H1 (cell line): ENCODE measurements around the gene GPR150. TPM values are rescaled to one million over a fixed set of nuclear protein-coding genes. Genes with fewer than 3 reads are reported as not detected.

Source experiments
- BACH1 ChIP-seq: IDR thresholded peaks from 2 replicates; pipeline ENCODE4 v1.6.1; 2012; ENCODE audit warnings: low read length, improper control_type of control experiment
- EP300 ChIP-seq, 2 experiments: IDR thresholded peaks; 1 replicate in 1 of 2; 2 replicates in 1 of 2; pipeline ENCODE4 v1.6.1; 2011 to 2012; ENCODE audit warnings: low read depth in 2 of 2, low read length in 2 of 2, mild to moderate bottlenecking in 2 of 2, borderline replicate concordance in 1 of 2, inconsistent platforms in 1 of 2, moderate library complexity in 1 of 2
- JUN ChIP-seq: IDR thresholded peaks from 2 replicates; pipeline ENCODE4 v1.6.1; 2011; ENCODE audit warnings: low read depth, mild to moderate bottlenecking, improper control_type of control experiment, low read length
- RBBP5 ChIP-seq: IDR thresholded peaks from 2 replicates; pipeline ENCODE4 v1.7.1; 2012; ENCODE audit warnings: low read depth, mild to moderate bottlenecking, inconsistent platforms, low read length, moderate library complexity, borderline replicate concordance
- SIN3A ChIP-seq, 2 experiments: IDR thresholded peaks in 1 of 2; conservative IDR thresholded peaks in 1 of 2; 2 replicates each; pipeline ENCODE4 v1.6.1; 2011 to 2012; ENCODE audit warnings: low read length in 2 of 2, improper control_type of control experiment in 1 of 2, low read depth in 1 of 2, mild to moderate bottlenecking in 1 of 2
- SP2 ChIP-seq: IDR thresholded peaks from 2 replicates; pipeline ENCODE4 v1.6.1; 2012; ENCODE audit warnings: mild to moderate bottlenecking, low read length, inconsistent platforms
- polyA plus RNA-seq, 7 experiments: library from polyadenylated mRNA; depleted of rRNA in 3 of 7; stranded (reverse) in 5 of 7; unstranded in 2 of 7; fragments of >200 nt in 5 of 7; fragments of 200-250 nt in 2 of 7; gene quantifications; 1 replicate in 5 of 7; 2 replicates in 1 of 7; 4 replicates in 1 of 7; pipeline versions ENCODE4 v1.2.1 to v1.2.3, GENCODE V29; 2011 to 2013; ENCODE audit warnings: missing spikeins in 2 of 7, mixed read lengths in 2 of 7
- total RNA-seq: library from RNA; stranded (reverse); fragmentation: NEBNext Ultra II Directional; extraction: Animal tissue kit (Norgen Biotek cat#: 25700); gene quantifications from 2 replicates; pipeline ENCODE4 v1.2.1, GENCODE V29; 2021

Gene GPR150
- total and polyA plus RNA-seq, 2 of the 8 experiments (the other 6 are each of a cell fraction or from before 2014, with no cell fraction given) = 0.14 TPM; not detected in 1

GRCh38 chr5:95583992-95584391 lies 35.9 kb upstream of the GPR150 start (continued):
- TF ChIP-seq JUN (no peak), RBBP5 (no peak), SIN3A (conservative IDR thresholded peaks at IDR 0.05 in 1 of 2, IDR thresholded peaks at IDR 0.05 in 1 of 2; ENCODE audit: low read depth in 1 of 2, low read length in 2 of 2) (no peak), BACH1 (no peak), SP2 (no peak), EP300 (IDR thresholded peaks at IDR 0.05; ENCODE audit: borderline replicate concordance in 1 of 2, low read depth in 2 of 2, low read length in 2 of 2) (no peak)
